ENCODE measurements around the gene GABBR2.

GABBR2 gene

GRCh38 chr9:98316445-98317133 is 392.1 kb downstream of the GABBR2 start:
- no peak overlapping the region for H3K4me3 ChIP-seq (ENCODE audit: low read length)
- no peak for TF ChIP-seq CTCF (conservative IDR thresholded peaks at IDR 0.05; ENCODE audit: low read length)
- no peak for DNase-seq (ENCODE audit: low read depth)

GRCh38 chr9:98315551-98316060 is 393.1 kb downstream of the GABBR2 start:
- DNase-seq (ENCODE audit: low read depth), result peak; percentile 82
- peak; percentile 94 for TF ChIP-seq CTCF (conservative IDR thresholded peaks at IDR 0.05; ENCODE audit: low read length)
- no peak overlapping the region for H3K4me3 ChIP-seq (ENCODE audit: low read length)

- TF ChIP-seq CTCF (conservative IDR thresholded peaks at IDR 0.05; ENCODE audit: low read length), result no peak
- H3K4me3 ChIP-seq (ENCODE audit: low read length), result no peak overlapping the region
- no peak for DNase-seq (ENCODE audit: low read depth)
Measured at GRCh38 chr9:98315067-98315453, 393.7 kb downstream of the GABBR2 start.

- DNase-seq (ENCODE audit: low read depth), result peak; percentile 64
- TF ChIP-seq CTCF (conservative IDR thresholded peaks at IDR 0.05; ENCODE audit: low read length), result no peak
Measured at GRCh38 chr9:98314381-98315066, 394.2 kb downstream of the GABBR2 start.

GRCh38 chr9:98312365-98312764 is 396.4 kb downstream of the GABBR2 start:
- TF ChIP-seq CTCF (conservative IDR thresholded peaks at IDR 0.05; ENCODE audit: low read length), result no peak
- no peak for DNase-seq (ENCODE audit: low read depth)
- no peak overlapping the region for H3K4me3 ChIP-seq (ENCODE audit: low read length)

More at GRCh38 chr9:98314381-98315066, 394.2 kb downstream of the GABBR2 start:
- H3K4me3 ChIP-seq (ENCODE audit: low read length), result no peak overlapping the region

GRCh38 chr9:98311541-98311940 is 397.2 kb downstream of the GABBR2 start:
- TF ChIP-seq CTCF (conservative IDR thresholded peaks at IDR 0.05; ENCODE audit: low read length), result no peak
- no peak overlapping the region for H3K4me3 ChIP-seq (ENCODE audit: low read length)
- no peak for DNase-seq (ENCODE audit: low read depth)

Measured in AG10803 (cell line).